SU-DHL-6 (cell line): ENCODE data around the gene CD72.

Source experiments
- EZH2phosphoT487 ChIP-seq: fragments of 200-600 bp; sonication (generic), shearing (Covaris generic); conservative IDR thresholded peaks from 2 replicates; pipeline ENCODE4 v1.6.1; 2018; ENCODE audit warnings: mild to moderate bottlenecking, antibody characterized with exemption, low read length, moderate library complexity, mixed read lengths
- TF ChIP-seq, protein P1 (sequence below): fragments of 200-600 bp; sonication (generic); IDR thresholded peaks from one replicate; pipeline ENCODE4 v1.5.1; 2017; ENCODE audit warnings: antibody characterized with exemption, mild to moderate bottlenecking, low read length, moderate library complexity; ENCODE audit not compliant: insufficient read depth, poor library complexity, severe bottlenecking

- TF ChIP-seq, protein P1, sequence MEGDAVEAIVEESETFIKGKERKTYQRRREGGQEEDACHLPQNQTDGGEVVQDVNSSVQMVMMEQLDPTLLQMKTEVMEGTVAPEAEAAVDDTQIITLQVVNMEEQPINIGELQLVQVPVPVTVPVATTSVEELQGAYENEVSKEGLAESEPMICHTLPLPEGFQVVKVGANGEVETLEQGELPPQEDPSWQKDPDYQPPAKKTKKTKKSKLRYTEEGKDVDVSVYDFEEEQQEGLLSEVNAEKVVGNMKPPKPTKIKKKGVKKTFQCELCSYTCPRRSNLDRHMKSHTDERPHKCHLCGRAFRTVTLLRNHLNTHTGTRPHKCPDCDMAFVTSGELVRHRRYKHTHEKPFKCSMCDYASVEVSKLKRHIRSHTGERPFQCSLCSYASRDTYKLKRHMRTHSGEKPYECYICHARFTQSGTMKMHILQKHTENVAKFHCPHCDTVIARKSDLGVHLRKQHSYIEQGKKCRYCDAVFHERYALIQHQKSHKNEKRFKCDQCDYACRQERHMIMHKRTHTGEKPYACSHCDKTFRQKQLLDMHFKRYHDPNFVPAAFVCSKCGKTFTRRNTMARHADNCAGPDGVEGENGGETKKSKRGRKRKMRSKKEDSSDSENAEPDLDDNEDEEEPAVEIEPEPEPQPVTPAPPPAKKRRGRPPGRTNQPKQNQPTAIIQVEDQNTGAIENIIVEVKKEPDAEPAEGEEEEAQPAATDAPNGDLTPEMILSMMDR: no peak
- no peak for TF ChIP-seq EZH2phosphoT487
Observed at GRCh38 chr9:35568196-35568595, 50.0 kb downstream of the CD72 start.
